K562 (cell line): ENCODE results near the gene NUBPL.

ENCODE experiments used
- ETV6 ChIP-seq, 3 experiments: fragments of 150-350 bp in 1 of 3; sonication (generic) in 1 of 3; formaldehyde crosslinking in 1 of 3; IDR thresholded peaks; 2 replicates each; pipeline versions ENCODE4 v1.6.1 to v1.8.0; 2014 to 2022; ENCODE audit warnings: borderline replicate concordance in 2 of 3, low read depth in 2 of 3, antibody characterized with exemption in 1 of 3, low read length in 1 of 3, mild to moderate bottlenecking in 1 of 3, missing genetic modification reagents in 1 of 3
- HSF4 ChIP-seq: fragments of 250-450 bp; sonication (Bioruptor Pico); IDR thresholded peaks from 2 replicates; pipeline ENCODE4 v2.1.2; 2022; ENCODE audit warnings: mild to moderate bottlenecking, moderate library complexity, borderline replicate concordance
- SP2 ChIP-seq: IDR thresholded peaks from 2 replicates; pipeline ENCODE4 v1.6.1; 2011; ENCODE audit warnings: mild to moderate bottlenecking, low read depth, low read length, moderate library complexity; ENCODE audit not compliant: poor library complexity, severe bottlenecking; ENCODE audit errors: extremely low read depth
- TCF7 ChIP-seq: sonication (generic); IDR thresholded peaks from 2 replicates; pipeline ENCODE4 v1.6.1; 2016; ENCODE audit warnings: antibody characterized with exemption, borderline replicate concordance
- ZNF133 ChIP-seq: fragments of 250-450 bp; sonication (Bioruptor Pico); IDR thresholded peaks from 2 replicates; pipeline ENCODE4 v1.4.0; 2020; ENCODE audit warnings: mild to moderate bottlenecking
- ZNF561 ChIP-seq: fragments of 450-650 bp; formaldehyde crosslinking; conservative IDR thresholded peaks from 2 replicates; pipeline ENCODE4 v1.4.0; 2020; ENCODE audit warnings: mild to moderate bottlenecking, moderate library complexity
- TF ChIP-seq, protein P1 (sequence below): sonication (generic); formaldehyde crosslinking; IDR thresholded peaks from 2 replicates; pipeline ENCODE4 v1.9.0; 2022; ENCODE audit warnings: mild to moderate bottlenecking, missing genetic modification reagents
- TF ChIP-seq, protein P2 (sequence below): fragments of 200-400 bp; formaldehyde crosslinking; IDR thresholded peaks from 2 replicates; pipeline ENCODE4 v1.6.1; 2017; ENCODE audit warnings: mild to moderate bottlenecking, low read depth, low read length, moderate library complexity

DNA sequence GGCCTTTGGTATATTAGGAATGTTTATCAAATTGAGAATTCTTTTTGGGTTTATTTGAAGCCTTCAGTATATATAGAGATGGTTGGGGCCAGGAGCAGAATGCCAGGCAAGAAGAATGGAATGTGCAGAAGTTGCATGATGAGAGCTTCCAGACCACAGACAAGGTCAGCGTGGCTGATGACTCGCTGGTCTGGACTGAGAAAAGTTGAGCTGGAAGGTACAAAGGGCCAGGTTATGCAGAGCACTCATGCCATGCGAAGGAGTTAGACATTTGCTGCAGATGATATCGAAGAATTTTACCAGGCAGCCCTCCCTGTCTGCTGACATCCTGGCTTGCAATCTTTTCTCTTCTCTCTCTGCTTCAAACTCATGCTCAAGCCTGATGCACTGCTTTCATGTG lies 319.7 kb downstream of the NUBPL start:
- TF ChIP-seq TCF7 (no peak), ETV6 (IDR thresholded peaks at IDR 0.05; ENCODE audit: borderline replicate concordance in 1 of 2, low read depth in 2 of 2, low read length in 1 of 2) (no peak), ETV6 (CRISPR knock-in tag; IDR thresholded peaks at IDR 0.05; ENCODE audit: borderline replicate concordance) (no peak), ZNF133 (CRISPR knock-in tag) (no peak), SP2 (no peak), ZNF561 (CRISPR knock-in tag) (no peak), HSF4 (CRISPR knock-in tag) (no peak)
- TF ChIP-seq, protein P1, sequence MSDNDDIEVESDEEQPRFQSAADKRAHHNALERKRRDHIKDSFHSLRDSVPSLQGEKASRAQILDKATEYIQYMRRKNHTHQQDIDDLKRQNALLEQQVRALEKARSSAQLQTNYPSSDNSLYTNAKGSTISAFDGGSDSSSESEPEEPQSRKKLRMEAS (CRISPR knock-in tag): no peak
- TF ChIP-seq, protein P2, sequence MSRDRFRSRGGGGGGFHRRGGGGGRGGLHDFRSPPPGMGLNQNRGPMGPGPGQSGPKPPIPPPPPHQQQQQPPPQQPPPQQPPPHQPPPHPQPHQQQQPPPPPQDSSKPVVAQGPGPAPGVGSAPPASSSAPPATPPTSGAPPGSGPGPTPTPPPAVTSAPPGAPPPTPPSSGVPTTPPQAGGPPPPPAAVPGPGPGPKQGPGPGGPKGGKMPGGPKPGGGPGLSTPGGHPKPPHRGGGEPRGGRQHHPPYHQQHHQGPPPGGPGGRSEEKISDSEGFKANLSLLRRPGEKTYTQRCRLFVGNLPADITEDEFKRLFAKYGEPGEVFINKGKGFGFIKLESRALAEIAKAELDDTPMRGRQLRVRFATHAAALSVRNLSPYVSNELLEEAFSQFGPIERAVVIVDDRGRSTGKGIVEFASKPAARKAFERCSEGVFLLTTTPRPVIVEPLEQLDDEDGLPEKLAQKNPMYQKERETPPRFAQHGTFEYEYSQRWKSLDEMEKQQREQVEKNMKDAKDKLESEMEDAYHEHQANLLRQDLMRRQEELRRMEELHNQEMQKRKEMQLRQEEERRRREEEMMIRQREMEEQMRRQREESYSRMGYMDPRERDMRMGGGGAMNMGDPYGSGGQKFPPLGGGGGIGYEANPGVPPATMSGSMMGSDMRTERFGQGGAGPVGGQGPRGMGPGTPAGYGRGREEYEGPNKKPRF: no peak
